ENCODE results near the gene MTERF4.

Gene MTERF4

GRCh38 chr2:241070361-241070760 is 31.7 kb downstream of the MTERF4 start:
- Histone ChIP-seq H2AFZ (ENCODE audit: low read depth, low read length) (no peak overlapping the region), H3K36me3 (replicated peaks; ENCODE audit: low read depth, low read length) (no peaks in the 10 kb centered on the region), H3K27me3 (ENCODE audit: low read depth, low read length) (no peaks in the 10 kb centered on the region), H3K9me3 (ENCODE audit: insufficient read depth, low read length) (no peaks in the 10 kb centered on the region), H3K4me3 (ENCODE audit: low read length) (no peak overlapping the region), H3K9ac (ENCODE audit: low read length) (no peak overlapping the region), H3K27ac (ENCODE audit: low read length) (no peak overlapping the region), H3K79me2 (ENCODE audit: low read length) (no peaks in the 10 kb centered on the region), H3K4me1 (ENCODE audit: low read length) (peaks cover 6% of the 10 kb centered on the region), H3K4me2 (ENCODE audit: low read length) (no peak overlapping the region), H4K20me1 (ENCODE audit: insufficient read depth, low read length) (no peaks in the 10 kb centered on the region)
- no peak for TF ChIP-seq EZH2phosphoT487 (IDR thresholded peaks at IDR 0.05; ENCODE audit: low read depth)
- TF ChIP-seq CTCF (IDR thresholded peaks at IDR 0.05; ENCODE audit: low read depth, low read length): no peak

GRCh38 chr2:241069821-241070281 is 32.2 kb downstream of the MTERF4 start:
- no peaks in the 10 kb centered on the region for H3K27me3 ChIP-seq (ENCODE audit: low read depth, low read length)
- no peaks in the 10 kb centered on the region for H3K36me3 ChIP-seq (replicated peaks; ENCODE audit: low read depth, low read length)
- H3K4me3 ChIP-seq (ENCODE audit: low read length): no peak overlapping the region
- no peak overlapping the region for H3K4me2 ChIP-seq (ENCODE audit: low read length)
- H3K4me1 ChIP-seq (ENCODE audit: low read length): peaks cover 6% of the 10 kb centered on the region
- no peaks in the 10 kb centered on the region for H3K79me2 ChIP-seq (ENCODE audit: low read length)
- H3K9me3 ChIP-seq (ENCODE audit: insufficient read depth, low read length): no peaks in the 10 kb centered on the region
- H3K27ac ChIP-seq (ENCODE audit: low read length): no peak overlapping the region
- H3K9ac ChIP-seq (ENCODE audit: low read length): no peak overlapping the region
- H4K20me1 ChIP-seq (ENCODE audit: insufficient read depth, low read length): no peaks in the 10 kb centered on the region
- no peak for TF ChIP-seq EZH2phosphoT487 (IDR thresholded peaks at IDR 0.05; ENCODE audit: low read depth)
- no peak for TF ChIP-seq CTCF (IDR thresholded peaks at IDR 0.05; ENCODE audit: low read depth, low read length)
- no peak overlapping the region for H2AFZ ChIP-seq (ENCODE audit: low read depth, low read length)

- no peak overlapping the region for H3K4me2 ChIP-seq (ENCODE audit: low read length)
- H3K9me3 ChIP-seq (ENCODE audit: insufficient read depth, low read length): no peaks in the 10 kb centered on the region
- H3K9ac ChIP-seq (ENCODE audit: low read length): no peak overlapping the region
- no peaks in the 10 kb centered on the region for H3K36me3 ChIP-seq (replicated peaks; ENCODE audit: low read depth, low read length)
- no peaks in the 10 kb centered on the region for H3K27me3 ChIP-seq (ENCODE audit: low read depth, low read length)
- no peak overlapping the region for H3K4me3 ChIP-seq (ENCODE audit: low read length)
- no peaks in the 10 kb centered on the region for H4K20me1 ChIP-seq (ENCODE audit: insufficient read depth, low read length)
- no peak overlapping the region for H2AFZ ChIP-seq (ENCODE audit: low read depth, low read length)
- no peaks in the 10 kb centered on the region for H3K79me2 ChIP-seq (ENCODE audit: low read length)
- no peak for TF ChIP-seq CTCF (IDR thresholded peaks at IDR 0.05; ENCODE audit: low read depth, low read length)
- TF ChIP-seq EZH2phosphoT487 (IDR thresholded peaks at IDR 0.05; ENCODE audit: low read depth): no peak
- H3K4me1 ChIP-seq (ENCODE audit: low read length): peaks cover 9% of the 10 kb centered on the region
- no peak overlapping the region for H3K27ac ChIP-seq (ENCODE audit: low read length)
Measured at GRCh38 chr2:241068942-241069810, 32.9 kb downstream of the MTERF4 start.

GRCh38 chr2:241068136-241068941 is 33.7 kb downstream of the MTERF4 start:
- Histone ChIP-seq H3K4me2 (ENCODE audit: low read length) (no peak overlapping the region), H3K27me3 (ENCODE audit: low read depth, low read length) (no peaks in the 10 kb centered on the region), H3K9ac (ENCODE audit: low read length) (no peak overlapping the region), H2AFZ (ENCODE audit: low read depth, low read length) (no peak overlapping the region), H3K9me3 (ENCODE audit: insufficient read depth, low read length) (no peaks in the 10 kb centered on the region), H3K27ac (ENCODE audit: low read length) (no peak overlapping the region), H3K79me2 (ENCODE audit: low read length) (no peaks in the 10 kb centered on the region), H3K4me1 (ENCODE audit: low read length) (peaks cover 4% of the 10 kb centered on the region), H3K36me3 (replicated peaks; ENCODE audit: low read depth, low read length) (no peaks in the 10 kb centered on the region), H3K4me3 (ENCODE audit: low read length) (no peak overlapping the region), H4K20me1 (ENCODE audit: insufficient read depth, low read length) (no peaks in the 10 kb centered on the region)
- TF ChIP-seq CTCF (IDR thresholded peaks at IDR 0.05; ENCODE audit: low read depth, low read length) (no peak), EZH2phosphoT487 (IDR thresholded peaks at IDR 0.05; ENCODE audit: low read depth) (no peak)

All from OCI-LY3 (cell line).